GM20431 (cell line): ENCODE measurements around the gene CACNA1C.

Experiments
- in situ Hi-C: fragments of 300-500 bp; cut with MseI, MboI; formaldehyde crosslinking; loops from one replicate; pipeline ENCODE4 v1.15.0; 2020; ENCODE audit warnings: low sequenced_read_pairs; ENCODE audit not compliant: unreplicated experiment

CACNA1C gene

GRCh38 chr12:2501464-2502191 is 448.8 kb downstream of the CACNA1C start:
- in situ Hi-C loops, result no loop called here

GRCh38 chr12:2503036-2503435 is 450.2 kb downstream of the CACNA1C start:
- in situ Hi-C loops, result no loop called here

- in situ Hi-C loops, result no loop called here
Observed at GRCh38 chr12:2503762-2504161, 451.0 kb downstream of the CACNA1C start.

GRCh38 chr12:2504577-2504976 is 451.8 kb downstream of the CACNA1C start:
- in situ Hi-C loops, result no loop called here

- in situ Hi-C loops, result no loop called here
Observed at GRCh38 chr12:2507814-2508213, 455.0 kb downstream of the CACNA1C start.

GRCh38 chr12:2509137-2509536 is 456.4 kb downstream of the CACNA1C start:
- in situ Hi-C loops, result no loop called here

- in situ Hi-C loops, result no loop called here
Observed at GRCh38 chr12:2510045-2510444, 457.3 kb downstream of the CACNA1C start.

- in situ Hi-C loops, result no loop called here
Observed at GRCh38 chr12:2513141-2514037, 460.6 kb downstream of the CACNA1C start.

GRCh38 chr12:2514038-2514340 is 461.2 kb downstream of the CACNA1C start:
- in situ Hi-C loops, result no loop called here

- in situ Hi-C loops, result no loop called here
Observed at GRCh38 chr12:2520722-2521246, 468.0 kb downstream of the CACNA1C start.

GRCh38 chr12:2523317-2523716 is 470.5 kb downstream of the CACNA1C start:
- in situ Hi-C loops, result no loop called here

GRCh38 chr12:2523844-2524243 is 471.1 kb downstream of the CACNA1C start:
- in situ Hi-C loops, result no loop called here

GRCh38 chr12:2526371-2526770 is 473.6 kb downstream of the CACNA1C start:
- in situ Hi-C loops, result no loop called here

GRCh38 chr12:2528001-2528400 is 475.2 kb downstream of the CACNA1C start:
- in situ Hi-C loops, result no loop called here

- in situ Hi-C loops, result no loop called here
Observed at GRCh38 chr12:2529807-2530206, 477.0 kb downstream of the CACNA1C start.

GRCh38 chr12:2531371-2531770 is 478.6 kb downstream of the CACNA1C start:
- in situ Hi-C loops, result no loop called here

GRCh38 chr12:2533036-2533435 is 480.2 kb downstream of the CACNA1C start:
- in situ Hi-C loops, result no loop called here

- in situ Hi-C loops, result no loop called here
Observed at GRCh38 chr12:2535583-2536204, 482.9 kb downstream of the CACNA1C start.

GRCh38 chr12:2536724-2537123 is 483.9 kb downstream of the CACNA1C start:
- in situ Hi-C loops, result no loop called here

- in situ Hi-C loops, result no loop called here
Observed at GRCh38 chr12:2537868-2538541, 485.2 kb downstream of the CACNA1C start.
